ENCODE data around the gene IRAK1.

The IRAK1 gene

DNA sequence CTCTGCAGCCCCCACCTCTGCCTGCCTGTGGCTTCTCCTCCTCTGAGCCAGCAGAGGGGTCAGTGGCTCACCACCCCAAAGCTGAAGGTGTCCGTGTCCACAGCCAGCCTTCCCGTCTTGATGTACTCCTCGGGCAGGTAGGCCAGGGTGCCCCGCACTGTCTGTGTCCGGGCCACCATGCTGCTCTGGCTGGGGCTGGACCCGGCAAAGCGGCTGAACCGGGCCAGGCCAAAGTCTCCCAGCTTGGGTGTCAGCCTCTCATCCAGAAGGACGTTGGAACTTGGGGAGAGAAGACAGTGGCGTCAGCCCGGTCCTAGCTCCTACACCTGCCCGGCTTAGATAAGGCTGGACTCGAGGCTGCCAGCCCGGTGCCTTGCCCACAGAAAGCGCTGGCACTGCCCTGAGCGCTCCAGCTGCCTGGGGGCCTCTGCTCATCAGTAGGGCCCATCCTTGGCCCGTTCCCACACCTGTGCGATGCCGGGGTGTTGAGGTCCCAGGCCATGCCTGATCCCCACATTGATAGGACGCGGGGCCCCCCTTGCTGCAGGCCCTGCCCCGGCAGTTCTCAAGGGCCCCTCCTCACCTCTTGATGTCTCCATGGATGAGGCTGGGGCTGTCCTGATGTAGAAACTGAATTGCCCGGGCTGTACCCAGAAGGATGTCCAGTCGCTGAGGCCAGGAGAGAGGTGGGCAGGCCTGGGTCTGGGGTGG lies 3.2 kb downstream of the IRAK1 start (continued):
- TF ChIP-seq ZNF544 (tag by site-specific recombination; IDR thresholded peaks at IDR 0.05) (no peak), ZNF600 (tag by site-specific recombination; IDR thresholded peaks at IDR 0.05) (no peak), ZNF501 (tag by site-specific recombination; IDR thresholded peaks at IDR 0.05) (no peak), ZNF175 (tag by site-specific recombination; IDR thresholded peaks at IDR 0.05) (no peak), ZNF350 (tag by site-specific recombination; IDR thresholded peaks at IDR 0.05) (no peak), ZBTB11 (tag by site-specific recombination; conservative IDR thresholded peaks at IDR 0.05; ENCODE audit: low read depth) (no peak)
- TF ChIP-seq, protein P1, sequence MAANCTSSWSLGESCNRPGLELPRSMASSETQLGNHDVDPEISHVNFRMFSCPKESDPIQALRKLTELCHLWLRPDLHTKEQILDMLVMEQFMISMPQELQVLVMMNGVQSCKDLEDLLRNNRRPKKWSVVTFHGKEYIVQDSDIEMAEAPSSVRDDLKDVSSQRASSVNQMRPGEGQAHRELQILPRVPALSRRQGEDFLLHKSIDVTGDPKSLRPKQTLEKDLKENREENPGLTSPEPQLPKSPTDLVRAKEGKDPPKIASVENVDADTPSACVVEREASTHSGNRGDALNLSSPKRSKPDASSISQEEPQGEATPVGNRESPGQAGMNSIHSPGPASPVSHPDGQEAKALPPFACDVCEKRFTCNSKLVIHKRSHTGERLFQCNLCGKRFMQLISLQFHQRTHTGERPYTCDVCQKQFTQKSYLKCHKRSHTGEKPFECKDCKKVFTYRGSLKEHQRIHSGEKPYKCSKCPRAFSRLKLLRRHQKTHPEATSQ (tag by site-specific recombination; IDR thresholded peaks at IDR 0.05) = no peak

- Histone ChIP-seq H3K27ac (ENCODE audit: extremely low read depth, low read depth, low read length) (no peak overlapping the region), H3K9me3 (ENCODE audit: control insufficient read depth, insufficient read depth, low read depth, low read length) (no peaks in the 10 kb centered on the region), H3K4me1 (ENCODE audit: control insufficient read depth, insufficient read depth, low read length) (no peaks in the 10 kb centered on the region), H3K4me3 (ENCODE audit: low read depth, low read length) (no peak overlapping the region), H3K36me3 (ENCODE audit: control insufficient read depth in 2 of 2, insufficient read depth in 1 of 2, low read length in 2 of 2) (peaks cover 8 to 73% of the 10 kb centered on the region in 2 experiments; a peak in 2 of 3 replicates)
- ChIA-PET POLR2A (no interaction called here), CTCF (interaction anchor here (1.1 to 1.4 kb wide), 2 partner anchors 13 to 15 kb away, joined by 3 to 4 read pairs; no protein-coding TSS in a partner anchor)
- TF ChIP-seq TCF7L2 (IDR thresholded peaks at IDR 0.05; ENCODE audit: borderline replicate concordance, low read depth, low read length) (no peak), FEZF1 (tag by site-specific recombination; IDR thresholded peaks at IDR 0.05) (no peak), PRDM6 (tag by site-specific recombination; IDR thresholded peaks at IDR 0.05) (no peak), BCL11B (tag by site-specific recombination; IDR thresholded peaks at IDR 0.05; ENCODE audit: low read depth) (no peak), ZNF239 (tag by site-specific recombination; IDR thresholded peaks at IDR 0.05) (no peak), ZNF514 (tag by site-specific recombination; IDR thresholded peaks at IDR 0.05) (no peak), ZBTB8A (tag by site-specific recombination; IDR thresholded peaks at IDR 0.05) (no peak), GLI4 (tag by site-specific recombination; IDR thresholded peaks at IDR 0.05) (no peak), ZNF214 (tag by site-specific recombination; IDR thresholded peaks at IDR 0.05; ENCODE audit: borderline replicate concordance) (no peak)
- TF ChIP-seq, protein P2, sequence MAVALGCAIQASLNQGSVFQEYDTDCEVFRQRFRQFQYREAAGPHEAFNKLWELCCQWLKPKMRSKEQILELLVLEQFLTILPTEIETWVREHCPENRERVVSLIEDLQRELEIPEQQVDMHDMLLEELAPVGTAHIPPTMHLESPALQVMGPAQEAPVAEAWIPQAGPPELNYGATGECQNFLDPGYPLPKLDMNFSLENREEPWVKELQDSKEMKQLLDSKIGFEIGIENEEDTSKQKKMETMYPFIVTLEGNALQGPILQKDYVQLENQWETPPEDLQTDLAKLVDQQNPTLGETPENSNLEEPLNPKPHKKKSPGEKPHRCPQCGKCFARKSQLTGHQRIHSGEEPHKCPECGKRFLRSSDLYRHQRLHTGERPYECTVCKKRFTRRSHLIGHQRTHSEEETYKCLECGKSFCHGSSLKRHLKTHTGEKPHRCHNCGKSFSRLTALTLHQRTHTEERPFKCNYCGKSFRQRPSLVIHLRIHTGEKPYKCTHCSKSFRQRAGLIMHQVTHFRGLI (tag by site-specific recombination; IDR thresholded peaks at IDR 0.05) = no peak
- TF ChIP-seq, protein P3, sequence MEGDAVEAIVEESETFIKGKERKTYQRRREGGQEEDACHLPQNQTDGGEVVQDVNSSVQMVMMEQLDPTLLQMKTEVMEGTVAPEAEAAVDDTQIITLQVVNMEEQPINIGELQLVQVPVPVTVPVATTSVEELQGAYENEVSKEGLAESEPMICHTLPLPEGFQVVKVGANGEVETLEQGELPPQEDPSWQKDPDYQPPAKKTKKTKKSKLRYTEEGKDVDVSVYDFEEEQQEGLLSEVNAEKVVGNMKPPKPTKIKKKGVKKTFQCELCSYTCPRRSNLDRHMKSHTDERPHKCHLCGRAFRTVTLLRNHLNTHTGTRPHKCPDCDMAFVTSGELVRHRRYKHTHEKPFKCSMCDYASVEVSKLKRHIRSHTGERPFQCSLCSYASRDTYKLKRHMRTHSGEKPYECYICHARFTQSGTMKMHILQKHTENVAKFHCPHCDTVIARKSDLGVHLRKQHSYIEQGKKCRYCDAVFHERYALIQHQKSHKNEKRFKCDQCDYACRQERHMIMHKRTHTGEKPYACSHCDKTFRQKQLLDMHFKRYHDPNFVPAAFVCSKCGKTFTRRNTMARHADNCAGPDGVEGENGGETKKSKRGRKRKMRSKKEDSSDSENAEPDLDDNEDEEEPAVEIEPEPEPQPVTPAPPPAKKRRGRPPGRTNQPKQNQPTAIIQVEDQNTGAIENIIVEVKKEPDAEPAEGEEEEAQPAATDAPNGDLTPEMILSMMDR (tag by site-specific recombination; IDR thresholded peaks at IDR 0.05) = no peak
Observed at GRCh38 chrX:154015581-154016264, 4.0 kb downstream of the IRAK1 start.
